H4 (cell line): ENCODE data around the gene FASTK. TPM values are rescaled to one million over a fixed set of nuclear protein-coding genes. Genes with fewer than 3 reads are reported as not detected.

Experiments used
- DNase-seq: peaks from one replicate; pipeline ENCODE4 v3.0.0-alpha.2; 2015; ENCODE audit warnings: low spot score
- total RNA-seq: library from RNA; depleted of rRNA; stranded (reverse); fragments of >200 nt; shearing (Covaris generic); gene quantifications from 2 replicates; pipeline ENCODE4 v1.2.3, GENCODE V29; 2014; rRNA removed

Gene FASTK, protein sequence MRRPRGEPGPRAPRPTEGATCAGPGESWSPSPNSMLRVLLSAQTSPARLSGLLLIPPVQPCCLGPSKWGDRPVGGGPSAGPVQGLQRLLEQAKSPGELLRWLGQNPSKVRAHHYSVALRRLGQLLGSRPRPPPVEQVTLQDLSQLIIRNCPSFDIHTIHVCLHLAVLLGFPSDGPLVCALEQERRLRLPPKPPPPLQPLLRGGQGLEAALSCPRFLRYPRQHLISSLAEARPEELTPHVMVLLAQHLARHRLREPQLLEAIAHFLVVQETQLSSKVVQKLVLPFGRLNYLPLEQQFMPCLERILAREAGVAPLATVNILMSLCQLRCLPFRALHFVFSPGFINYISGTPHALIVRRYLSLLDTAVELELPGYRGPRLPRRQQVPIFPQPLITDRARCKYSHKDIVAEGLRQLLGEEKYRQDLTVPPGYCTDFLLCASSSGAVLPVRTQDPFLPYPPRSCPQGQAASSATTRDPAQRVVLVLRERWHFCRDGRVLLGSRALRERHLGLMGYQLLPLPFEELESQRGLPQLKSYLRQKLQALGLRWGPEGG
- total RNA-seq: 70.0 and 100 TPM in 2 replicates

DNA sequence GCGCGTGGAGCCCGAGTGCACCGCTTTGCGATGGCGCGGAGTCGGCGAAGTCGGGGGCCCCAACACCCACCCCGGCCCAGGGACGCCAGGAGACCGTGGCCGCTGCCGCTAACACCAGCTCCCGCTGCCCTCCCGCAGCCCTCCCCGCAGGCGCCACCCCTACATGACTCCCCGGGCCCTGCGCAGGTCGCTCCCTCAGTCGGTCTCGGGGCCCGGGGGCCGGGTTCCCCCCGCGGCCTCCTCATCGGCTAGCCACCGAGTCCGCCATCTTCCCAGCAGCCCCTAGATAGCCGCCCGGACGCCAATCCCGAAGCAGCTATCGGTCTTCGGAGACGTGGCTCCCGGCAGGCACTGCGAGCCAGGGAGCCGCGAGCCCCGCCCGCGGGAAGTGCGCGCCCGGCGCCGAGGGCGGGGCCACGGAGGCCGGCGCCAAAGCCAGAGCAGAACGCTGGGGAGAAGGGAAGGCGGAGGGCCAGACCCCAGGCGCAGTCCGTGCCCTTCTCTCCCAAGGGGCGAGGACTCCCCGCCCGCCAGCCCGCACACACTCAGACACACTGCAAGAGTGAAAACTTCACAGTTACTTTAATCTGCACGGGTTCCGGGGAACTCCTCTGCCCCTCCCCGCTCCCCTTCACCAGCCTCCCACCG, at the start of gene FASTK:
FASTK (minus strand) TSS at position 288 of the 648 bp plus-strand sequence; CDS start at position 245, 43 bp downstream.
- DNase-seq: peak; percentile 84

DNA sequence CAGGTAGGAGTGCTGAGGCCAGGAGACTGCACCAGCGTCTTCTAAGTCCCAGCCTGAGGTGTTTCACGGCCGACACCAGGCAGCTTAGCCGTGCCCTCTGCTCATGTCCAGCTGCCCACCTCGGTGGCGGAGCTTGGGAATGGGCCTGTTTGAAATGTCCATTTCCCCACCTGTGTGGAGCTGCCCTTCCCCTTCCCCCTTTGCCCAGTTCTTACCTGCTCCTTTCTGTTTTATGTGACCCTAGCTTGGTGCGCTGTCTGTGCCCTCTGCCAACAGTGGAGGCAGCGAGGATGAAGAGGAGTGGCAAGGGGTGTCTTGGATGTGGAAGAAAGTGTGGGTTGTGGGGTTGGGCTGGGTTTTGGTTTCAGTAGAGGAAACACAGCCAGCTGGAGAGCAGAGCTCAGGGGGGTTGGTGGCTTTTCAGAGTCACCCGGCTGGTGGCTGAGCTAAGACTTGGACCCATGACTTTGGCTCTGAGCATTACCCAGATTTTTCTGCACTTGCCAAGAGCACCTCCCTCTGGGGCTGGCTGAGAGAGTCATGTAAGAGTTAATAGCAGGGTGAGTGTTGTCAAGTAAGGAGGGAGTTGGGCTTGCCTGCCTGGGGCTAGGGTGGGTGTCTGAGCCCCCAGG, 49.5 kb upstream of the FASTK start:
- DNase-seq: no peak

GRCh38 chr7:151129117-151129959, 48.7 kb upstream of the FASTK start:
- DNase-seq: no peak

DNA sequence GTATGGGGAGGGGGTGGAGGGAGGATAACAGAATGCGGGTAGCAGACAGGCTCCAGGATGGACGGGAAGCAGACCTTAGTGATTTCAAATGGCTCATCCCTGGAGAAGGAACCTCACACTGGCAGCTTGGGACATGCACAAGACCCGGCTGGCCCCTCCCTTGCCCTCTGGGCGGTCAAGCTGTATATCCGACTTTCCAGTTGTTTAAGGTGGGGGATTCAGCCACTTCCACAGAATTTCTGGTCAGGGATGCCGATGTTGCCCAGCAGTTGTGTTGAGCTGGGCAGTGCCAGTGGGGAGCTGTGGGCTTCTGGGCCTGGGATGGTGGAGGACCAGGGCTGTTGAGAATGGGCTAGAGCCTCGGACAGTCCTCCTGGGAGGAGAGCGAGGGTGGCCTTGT, 48.1 kb upstream of the FASTK start:
- DNase-seq: no peak

- no peak for DNase-seq
Observed at GRCh38 chr7:151128144-151128543, 47.5 kb upstream of the FASTK start.

DNA sequence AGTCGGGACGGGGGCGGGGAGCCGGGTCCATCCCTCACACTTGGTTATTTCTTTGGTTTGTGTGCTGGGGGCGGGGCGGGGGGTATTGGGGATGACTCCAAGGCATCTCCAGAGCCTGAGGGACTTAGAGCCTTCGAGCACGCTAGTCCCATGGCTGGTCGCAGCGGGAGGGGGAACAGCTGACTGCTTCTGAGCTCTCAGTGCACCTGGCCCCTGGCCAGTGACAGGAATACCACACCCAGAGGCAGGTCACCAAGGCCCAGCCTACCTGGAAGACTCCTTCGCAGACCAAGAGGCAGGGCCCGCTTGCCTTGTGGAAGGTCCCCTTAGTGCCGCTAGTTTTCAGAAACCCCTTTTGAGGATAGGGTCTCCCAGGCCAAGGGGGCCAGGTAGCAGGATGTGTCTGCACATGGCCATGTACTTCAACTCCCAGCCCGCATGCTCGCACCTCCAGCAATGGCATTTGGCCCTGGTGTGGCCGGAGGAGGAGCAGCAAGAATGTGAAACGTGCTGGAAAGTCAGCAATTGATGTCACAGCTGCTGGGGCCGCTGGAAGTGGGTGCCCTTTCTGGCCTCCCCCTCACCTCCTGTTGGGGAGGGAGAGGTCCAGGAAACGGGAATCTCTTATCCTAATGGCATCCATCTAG, 46.0 kb upstream of the FASTK start:
- no peak for DNase-seq

GRCh38 chr7:151125846-151126481, 45.4 kb upstream of the FASTK start:
- DNase-seq: no peak

DNA sequence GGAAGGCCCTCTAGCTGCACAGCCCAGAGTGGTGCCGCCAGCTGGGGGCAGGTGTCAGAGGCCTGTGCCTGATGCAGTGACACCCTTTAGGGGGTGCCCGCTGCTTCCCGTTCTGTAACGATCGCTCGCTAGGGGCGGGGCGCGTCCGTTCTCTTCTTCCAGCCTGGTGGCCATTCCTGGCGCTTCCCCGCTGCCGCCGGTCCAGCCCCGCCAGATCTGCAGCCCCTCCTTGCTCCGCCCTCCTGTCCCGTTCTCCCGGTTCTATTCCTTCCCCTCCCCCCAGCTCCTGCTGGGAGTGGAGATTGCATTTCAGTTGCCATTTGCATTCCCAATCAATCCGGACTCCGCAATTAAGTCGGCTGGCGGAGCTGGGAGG, 44.8 kb upstream of the FASTK start:
- no peak for DNase-seq

GRCh38 chr7:151124899-151125399, 44.3 kb upstream of the FASTK start:
- no peak for DNase-seq

GRCh38 chr7:151124481-151124880, 43.9 kb upstream of the FASTK start:
- no peak for DNase-seq

DNA sequence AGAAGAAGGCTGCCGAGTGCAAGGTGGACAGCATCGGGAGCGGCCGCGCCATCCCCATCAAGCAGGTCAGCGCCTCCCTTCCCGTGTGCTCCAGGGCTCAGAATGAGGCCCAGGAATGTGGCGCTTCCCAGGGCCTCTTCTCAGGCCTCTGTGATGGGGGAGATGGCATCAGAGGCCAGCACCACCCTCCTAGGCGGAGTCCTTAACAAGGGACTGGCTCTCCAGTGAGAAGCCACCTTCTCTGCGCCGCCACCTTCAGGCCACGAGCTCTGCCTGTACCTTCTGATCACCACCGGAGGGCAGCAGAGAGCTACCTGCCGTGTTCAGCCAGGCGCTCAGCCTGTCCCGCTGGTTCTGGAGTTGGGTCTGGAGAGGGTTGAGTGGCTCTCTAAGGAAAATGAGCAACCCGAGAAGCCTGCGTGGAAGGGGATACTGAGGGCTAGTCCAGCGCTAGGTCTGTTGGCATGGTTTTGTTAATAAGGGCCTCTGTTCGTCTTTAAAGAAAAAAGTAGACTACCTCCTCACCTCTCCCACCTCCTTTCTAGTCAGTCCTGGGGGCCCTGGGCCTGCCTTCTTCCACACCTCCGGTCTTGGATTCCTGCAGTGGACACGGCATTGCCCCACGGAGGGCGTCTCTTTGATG, 43.3 kb upstream of the FASTK start:
- DNase-seq: peak; percentile 80

GRCh38 chr7:151123158-151123821, 42.7 kb upstream of the FASTK start:
- DNase-seq: no peak

DNA sequence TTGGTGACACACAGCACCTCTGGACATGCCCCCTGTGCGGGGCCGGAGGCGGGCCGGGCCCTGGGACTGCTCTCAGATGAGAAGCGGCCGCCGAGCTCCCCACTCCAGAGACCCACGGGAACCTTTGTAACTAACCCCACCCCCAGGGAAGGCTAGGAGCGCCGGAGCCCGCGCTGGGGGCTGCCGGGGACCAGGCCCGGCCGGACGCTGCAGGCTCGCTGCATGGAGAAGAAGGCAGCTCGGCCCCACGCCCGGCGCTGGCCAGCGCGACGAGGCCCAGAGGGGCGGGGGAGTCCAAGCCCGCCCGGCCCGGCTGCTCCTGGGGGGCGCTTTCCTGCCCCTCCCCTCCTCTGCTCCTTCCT, 42.2 kb upstream of the FASTK start:
- DNase-seq: no peak

GRCh38 chr7:151122276-151122675, 41.7 kb upstream of the FASTK start:
- DNase-seq: no peak

GRCh38 chr7:151121380-151122170, 41.0 kb upstream of the FASTK start:
- no peak for DNase-seq

DNA sequence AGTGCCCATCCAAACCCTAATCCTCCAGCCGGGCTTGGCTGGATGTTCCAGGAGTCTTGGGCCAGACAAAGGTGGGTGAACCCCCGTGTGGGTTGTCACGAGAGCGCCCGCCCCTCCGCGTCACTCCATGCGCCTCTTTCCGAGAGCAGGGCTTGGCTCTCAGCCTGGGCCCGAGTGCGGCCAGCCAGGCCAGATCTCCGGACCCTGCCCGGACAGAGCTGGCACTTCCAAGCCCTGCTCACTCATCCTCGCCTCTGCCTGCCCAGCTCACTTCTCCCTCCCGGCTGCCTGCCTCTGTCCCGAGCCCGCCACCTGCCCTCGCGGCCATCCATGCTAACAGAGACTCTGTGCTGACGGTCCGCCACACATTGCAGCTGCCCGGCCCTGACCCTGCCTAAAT, 40.3 kb upstream of the FASTK start:
- no peak for DNase-seq

- no peak for DNase-seq
Observed at GRCh38 chr7:151119902-151120301, 39.3 kb upstream of the FASTK start.

- no peak for DNase-seq
Observed at GRCh38 chr7:151119055-151119415, 38.4 kb upstream of the FASTK start.
